Tibial nerve (tissue), 4 donors: ENCODE measurements around the gene TDO2. TPM values are rescaled to one million over a fixed set of nuclear protein-coding genes. Genes with fewer than 3 reads are reported as not detected.

ENCODE experiments used
- DNase-seq, 2 donors: peaks; one replicate each; pipeline ENCODE4 v3.0.0-alpha.2; 2019; ENCODE audit warnings: low spot score in 2 of 2
- H3K27ac ChIP-seq, 4 donors: fragments of 200-600 bp; sonication (generic) in 3 of 4; one replicate each; pipeline ENCODE4 v1.5.1; 2017 to 2019; ENCODE audit warnings: mild to moderate bottlenecking in 1 of 4
- H3K27me3 ChIP-seq, 2 donors: fragments of 200-600 bp; sonication (generic) in 1 of 2; one replicate each; pipeline versions ENCODE4 v1.5.1 to v1.6.0; 2017 to 2019
- H3K36me3 ChIP-seq, 3 donors: fragments of 200-600 bp; sonication (generic); one replicate each; pipeline ENCODE4 v1.5.1; 2018 to 2019
- H3K4me1 ChIP-seq, 4 donors: fragments of 200-600 bp; sonication (generic) in 3 of 4; one replicate each; pipeline ENCODE4 v1.5.1; 2017 to 2019
- H3K4me3 ChIP-seq, 4 donors: fragments of 200-600 bp; sonication (generic) in 3 of 4; one replicate each; pipeline ENCODE4 v1.5.1; 2017 to 2019; ENCODE audit warnings: mild to moderate bottlenecking in 1 of 4, moderate library complexity in 1 of 4
- H3K9me3 ChIP-seq, 4 donors: fragments of 200-600 bp; sonication (generic) in 3 of 4; one replicate each; pipeline ENCODE4 v1.5.1; 2017 to 2019
- CTCF ChIP-seq, 5 experiments: fragments of 200-600 bp in 3 of 5; fragments of 450-650 bp in 2 of 5; sonication (generic) in 3 of 5; IDR thresholded peaks; one replicate each; pipeline ENCODE4 v1.5.1; 2016 to 2019; ENCODE audit warnings: antibody characterized with exemption in 5 of 5, mild to moderate bottlenecking in 3 of 5, moderate library complexity in 2 of 5
- EP300 ChIP-seq, 2 donors: sonication (generic); formaldehyde crosslinking; IDR thresholded peaks; one replicate each; pipeline ENCODE4 v1.6.1; 2017; ENCODE audit warnings: antibody characterized with exemption in 2 of 2, mild to moderate bottlenecking in 1 of 2
- POLR2A ChIP-seq, 2 donors: fragments of 450-650 bp; IDR thresholded peaks; one replicate each; pipeline ENCODE4 v1.6.1; 2017; ENCODE audit warnings: antibody characterized with exemption in 2 of 2, mild to moderate bottlenecking in 2 of 2, moderate library complexity in 2 of 2
- WGBS, 2 donors: methylation state at CpG; one replicate each; pipeline ENCODE4 v1.1.5; 2018; 5-methylcytosine and 5-hydroxymethylcytosine counted together
- total RNA-seq, 4 donors: library from RNA; depleted of rRNA; stranded (reverse); fragments of >200 nt; gene quantifications; one replicate each; pipeline ENCODE4 v1.1.0, GENCODE V29; 2016

TDO2 gene
- total RNA-seq, 4 donors from 2014 or later = not detected

GRCh38 chr4:155946486-155946885 is 43.0 kb downstream of the TDO2 start:
- H3K36me3 ChIP-seq = peaks cover 0 to 8% (median 0%) of the 10 kb centered on the region in 3 donors
- no peaks in the 10 kb centered on the region for H3K9me3 ChIP-seq
- H3K4me1 ChIP-seq = no peaks in the 10 kb centered on the region
- H3K27ac ChIP-seq = no peak overlapping the region
- no peak for DNase-seq
- TF ChIP-seq EP300 (IDR thresholded peaks at IDR 0.05) = no peak
- no peak for TF ChIP-seq POLR2A (IDR thresholded peaks at IDR 0.05)
- TF ChIP-seq CTCF (IDR thresholded peaks at IDR 0.05) = no peak
- no peaks in the 10 kb centered on the region for H3K27me3 ChIP-seq
- WGBS, 2 donors = 55 to 58% methylated on average over 4 of the region's 4 CpGs
- H3K4me3 ChIP-seq = no peak overlapping the region

GRCh38 chr4:155948541-155948940 is 45.0 kb downstream of the TDO2 start:
- no peak for DNase-seq
- no peak for TF ChIP-seq CTCF (IDR thresholded peaks at IDR 0.05)
- TF ChIP-seq EP300 (IDR thresholded peaks at IDR 0.05) = no peak
- TF ChIP-seq POLR2A (IDR thresholded peaks at IDR 0.05) = no peak
- Histone ChIP-seq H3K27me3 (no peaks in the 10 kb centered on the region), H3K27ac (no peak overlapping the region), H3K4me3 (no peak overlapping the region), H3K4me1 (peaks cover 0 to 9% (median 4%) of the 10 kb centered on the region in 4 donors), H3K36me3 (no peaks in the 10 kb centered on the region), H3K9me3 (no peaks in the 10 kb centered on the region)
- WGBS, 2 donors = 76 to 83% methylated on average over 1 of the region's 1 CpG

- H3K4me3 ChIP-seq = no peak overlapping the region
- no peak for TF ChIP-seq POLR2A (IDR thresholded peaks at IDR 0.05)
- TF ChIP-seq CTCF (IDR thresholded peaks at IDR 0.05) = no peak
- no peak for TF ChIP-seq EP300 (IDR thresholded peaks at IDR 0.05)
Observed at GRCh38 chr4:155950461-155950860, 47.0 kb downstream of the TDO2 start.

GRCh38 chr4:155952501-155952901 is 49.0 kb downstream of the TDO2 start:
- no peaks in the 10 kb centered on the region for H3K36me3 ChIP-seq
- H3K4me3 ChIP-seq = peak overlapping the region in 3 of 4 donors; percentile 66 to 95 (median 91)
- TF ChIP-seq POLR2A (IDR thresholded peaks at IDR 0.05) (no peak), CTCF (IDR thresholded peaks at IDR 0.05) (no peak), EP300 (IDR thresholded peaks at IDR 0.05) (no peak)
- H3K9me3 ChIP-seq = no peaks in the 10 kb centered on the region
- H3K27me3 ChIP-seq = no peaks in the 10 kb centered on the region
- no peak for DNase-seq
- peak overlapping the region; percentile 97 to 99 (median 98) for H3K27ac ChIP-seq
- H3K4me1 ChIP-seq = peaks cover 0 to 14% (median 4%) of the 10 kb centered on the region in 4 donors
- WGBS, 2 donors = 21 to 26% methylated on average over 6 of the region's 6 CpGs

More at GRCh38 chr4:155950461-155950860, 47.0 kb downstream of the TDO2 start:
- DNase-seq = no peak
- Histone ChIP-seq H3K36me3 (no peaks in the 10 kb centered on the region), H3K27me3 (no peaks in the 10 kb centered on the region), H3K9me3 (no peaks in the 10 kb centered on the region), H3K4me1 (peaks cover 0 to 14% (median 4%) of the 10 kb centered on the region in 4 donors), H3K27ac (no peak overlapping the region)
- 69 to 78% methylated on average over 6 of the region's 6 CpGs for WGBS, 2 donors

- Histone ChIP-seq H3K27me3 (no peaks in the 10 kb centered on the region), H3K4me3 (peak within 1 kb of the TSS; percentile 66 to 95 (median 86)), H3K9me3 (no peaks in the 10 kb centered on the region), H3K27ac (peak within 1 kb of the TSS; percentile 97 to 99 (median 98)), H3K36me3 (no peaks in the 10 kb centered on the region), H3K4me1 (peaks cover 0 to 14% (median 4%) of the 10 kb centered on the region in 4 donors)
- WGBS, 2 donors = 1% methylated on average over 23 to 51 of the region's 58 CpGs
- TF ChIP-seq POLR2A (IDR thresholded peaks at IDR 0.05) (peak in 1 of 2 donors; percentile 27), CTCF (IDR thresholded peaks at IDR 0.05) (peak; percentile 51 to 68 (median 57)), EP300 (IDR thresholded peaks at IDR 0.05) (peak in 1 of 2 donors; percentile 55)
- peak; percentile 64 to 93 for DNase-seq
Observed at GRCh38 chr4:155953151-155954117, 49.9 kb downstream of the TDO2 start, which contains the start of gene CTSO. CTSO (minus strand) TSS chr4:155953866; CDS start chr4:155953847, 19 bp downstream.
